Measurements from ENCODE around the gene PDCL2. TPM values are rescaled to one million over a fixed set of nuclear protein-coding genes. Genes with fewer than 3 reads are reported as not detected.

Gene PDCL2
- total RNA-seq, 1 experiment from 2014 or later = not detected

GRCh38 chr4:55568905-55569504, 23.0 kb downstream of the PDCL2 start:
- no peak overlapping the region for H2BK120ac ChIP-seq (ENCODE audit: low read depth, low read length, poor library complexity, severe bottlenecking)
- no peak overlapping the region for H3K4me3 Mint-ChIP-seq
- H3K4me2 ChIP-seq (ENCODE audit: insufficient read depth, insufficient read length, low read length) = no peak overlapping the region
- H3K27ac Mint-ChIP-seq = no peak overlapping the region
- no peak overlapping the region for H2AK5ac ChIP-seq (ENCODE audit: insufficient read length, low read length)
- WGBS (ENCODE audit: extremely low coverage, insufficient read length, low lambda C conversion rate) = no CpG with 5 or more reads among the region's 1 CpG
- H2BK20ac ChIP-seq (ENCODE audit: low read depth, low read length, poor library complexity, severe bottlenecking) = no peak overlapping the region
- no peak overlapping the region for H4K91ac ChIP-seq (ENCODE audit: insufficient read length, low read depth, low read length)
- no peak overlapping the region for H3K18ac ChIP-seq (ENCODE audit: insufficient read length, low read depth, low read length)
- peaks cover 13 to 14% of the 10 kb centered on the region in 2 experiments for H3K4me1 Mint-ChIP-seq
- peaks cover 0 to 12% of the 10 kb centered on the region in 2 experiments; a peak in 2 of 5 replicates for H3K9me3 Mint-ChIP-seq
- no peaks in the 10 kb centered on the region for H3K79me1 ChIP-seq (ENCODE audit: insufficient read depth, low read depth, low read length, poor library complexity, severe bottlenecking)
- H3K4me1 ChIP-seq (ENCODE audit: insufficient read depth, low read length) = no peaks in the 10 kb centered on the region; the same call in 1 of the 2 replicates
- H2BK15ac ChIP-seq (ENCODE audit: low read depth, low read length) = no peak overlapping the region
- no peak overlapping the region for H4K5ac ChIP-seq (ENCODE audit: insufficient read length, low read depth, low read length)
- H3K4ac ChIP-seq (ENCODE audit: low read depth, low read length) = no peak overlapping the region
- H2BK12ac ChIP-seq (ENCODE audit: insufficient read length, low read depth, low read length) = no peak overlapping the region
- no peak overlapping the region for H3T11ph ChIP-seq (ENCODE audit: low read length)
- H3K27me3 Mint-ChIP-seq (ENCODE audit: low read depth) = peaks cover 1% of the 10 kb centered on the region; the same call in 1 of the 2 replicates
- H3K9me3 ChIP-seq (ENCODE audit: control insufficient read depth, low read depth, low read length) = no peaks in the 10 kb centered on the region
- TF ChIP-seq, protein P1, sequence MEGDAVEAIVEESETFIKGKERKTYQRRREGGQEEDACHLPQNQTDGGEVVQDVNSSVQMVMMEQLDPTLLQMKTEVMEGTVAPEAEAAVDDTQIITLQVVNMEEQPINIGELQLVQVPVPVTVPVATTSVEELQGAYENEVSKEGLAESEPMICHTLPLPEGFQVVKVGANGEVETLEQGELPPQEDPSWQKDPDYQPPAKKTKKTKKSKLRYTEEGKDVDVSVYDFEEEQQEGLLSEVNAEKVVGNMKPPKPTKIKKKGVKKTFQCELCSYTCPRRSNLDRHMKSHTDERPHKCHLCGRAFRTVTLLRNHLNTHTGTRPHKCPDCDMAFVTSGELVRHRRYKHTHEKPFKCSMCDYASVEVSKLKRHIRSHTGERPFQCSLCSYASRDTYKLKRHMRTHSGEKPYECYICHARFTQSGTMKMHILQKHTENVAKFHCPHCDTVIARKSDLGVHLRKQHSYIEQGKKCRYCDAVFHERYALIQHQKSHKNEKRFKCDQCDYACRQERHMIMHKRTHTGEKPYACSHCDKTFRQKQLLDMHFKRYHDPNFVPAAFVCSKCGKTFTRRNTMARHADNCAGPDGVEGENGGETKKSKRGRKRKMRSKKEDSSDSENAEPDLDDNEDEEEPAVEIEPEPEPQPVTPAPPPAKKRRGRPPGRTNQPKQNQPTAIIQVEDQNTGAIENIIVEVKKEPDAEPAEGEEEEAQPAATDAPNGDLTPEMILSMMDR (conservative IDR thresholded peaks at IDR 0.05) = no peak
- H2BK5ac ChIP-seq (ENCODE audit: insufficient read length, low read length) = no peak overlapping the region
- DNase-seq = no peak
- no peaks in the 10 kb centered on the region for H4K20me1 ChIP-seq (ENCODE audit: control insufficient read depth, insufficient read depth, insufficient read length)
- no peak overlapping the region for H2AFZ ChIP-seq (ENCODE audit: low read length)
- H4K8ac ChIP-seq (replicated peaks; ENCODE audit: insufficient read length, low read depth, low read length) = no peak overlapping the region
- H3K79me2 ChIP-seq (ENCODE audit: insufficient read depth, low read length) = no peaks in the 10 kb centered on the region
- H3K14ac ChIP-seq (ENCODE audit: insufficient read depth, low read length) = no peak overlapping the region
- H3K27me3 ChIP-seq (ENCODE audit: insufficient read depth, low read length) = no peaks in the 10 kb centered on the region
- H3K23me2 ChIP-seq (ENCODE audit: insufficient read length, low read depth, low read length, poor library complexity, severe bottlenecking) = no peaks in the 10 kb centered on the region
- H3K23ac ChIP-seq (ENCODE audit: insufficient read length, low read depth, low read length) = no peak overlapping the region
- no peak overlapping the region for H3K56ac ChIP-seq (ENCODE audit: insufficient read length, low read depth, low read length)
- H3K27ac ChIP-seq (ENCODE audit: insufficient read length, low read depth, low read length) = no peak overlapping the region
- H3K9ac ChIP-seq (ENCODE audit: extremely low read depth, insufficient read length, low read length) = no peak overlapping the region
- peaks cover 0 to 13% (median 4%) of the 10 kb centered on the region in 3 experiments; a peak in 5 of 7 replicates for H3K36me3 Mint-ChIP-seq (ENCODE audit: insufficient read depth in 1 of 3, low read depth in 3 of 3)
